ENCODE results near the gene TSGA10. TPM values are rescaled to one million over a fixed set of nuclear protein-coding genes. Genes with fewer than 3 reads are reported as not detected.

The TSGA10 gene
- total RNA-seq, 1 donor from 2014 or later: 2.5 TPM

DNA sequence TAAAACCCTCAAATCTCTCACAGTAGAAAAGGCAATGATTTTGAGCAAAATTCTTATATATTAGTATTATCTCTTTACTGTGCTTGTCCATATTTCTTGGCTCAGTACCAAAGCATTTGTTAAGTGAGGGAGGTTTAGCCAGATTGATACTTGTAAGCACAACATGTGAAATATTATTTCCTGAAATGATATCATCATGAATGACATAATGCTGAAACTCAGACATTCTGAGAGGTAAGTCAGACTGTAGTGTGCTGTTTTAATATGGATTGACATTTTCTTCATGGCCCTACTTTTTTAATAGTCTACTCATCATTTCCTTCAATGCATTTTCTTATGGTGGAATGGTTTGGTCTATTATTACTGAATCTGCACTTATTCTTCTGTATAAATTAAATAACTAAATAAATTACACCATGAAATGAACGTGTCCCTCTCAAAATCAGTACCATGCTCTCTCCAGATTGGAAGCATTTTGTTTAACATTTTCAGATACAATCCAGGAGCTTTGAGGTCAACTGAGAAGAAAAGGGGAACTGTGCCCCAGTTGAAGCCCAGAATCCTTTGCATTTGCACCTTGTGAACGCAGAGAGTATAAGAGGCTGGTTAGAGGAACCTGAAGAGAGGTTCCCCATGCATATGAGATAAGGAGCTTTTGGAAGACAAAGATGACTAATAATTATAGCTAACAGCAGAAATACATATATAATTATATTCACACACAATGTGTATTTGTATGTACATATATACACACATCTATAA, 168.7 kb downstream of the TSGA10 start:
- TF ChIP-seq, protein P1, sequence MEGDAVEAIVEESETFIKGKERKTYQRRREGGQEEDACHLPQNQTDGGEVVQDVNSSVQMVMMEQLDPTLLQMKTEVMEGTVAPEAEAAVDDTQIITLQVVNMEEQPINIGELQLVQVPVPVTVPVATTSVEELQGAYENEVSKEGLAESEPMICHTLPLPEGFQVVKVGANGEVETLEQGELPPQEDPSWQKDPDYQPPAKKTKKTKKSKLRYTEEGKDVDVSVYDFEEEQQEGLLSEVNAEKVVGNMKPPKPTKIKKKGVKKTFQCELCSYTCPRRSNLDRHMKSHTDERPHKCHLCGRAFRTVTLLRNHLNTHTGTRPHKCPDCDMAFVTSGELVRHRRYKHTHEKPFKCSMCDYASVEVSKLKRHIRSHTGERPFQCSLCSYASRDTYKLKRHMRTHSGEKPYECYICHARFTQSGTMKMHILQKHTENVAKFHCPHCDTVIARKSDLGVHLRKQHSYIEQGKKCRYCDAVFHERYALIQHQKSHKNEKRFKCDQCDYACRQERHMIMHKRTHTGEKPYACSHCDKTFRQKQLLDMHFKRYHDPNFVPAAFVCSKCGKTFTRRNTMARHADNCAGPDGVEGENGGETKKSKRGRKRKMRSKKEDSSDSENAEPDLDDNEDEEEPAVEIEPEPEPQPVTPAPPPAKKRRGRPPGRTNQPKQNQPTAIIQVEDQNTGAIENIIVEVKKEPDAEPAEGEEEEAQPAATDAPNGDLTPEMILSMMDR (conservative IDR thresholded peaks at IDR 0.05; ENCODE audit: low read depth, low read length): no peak
- DNase-seq (ENCODE audit: low read depth): no peak
- H3K4me3 ChIP-seq (ENCODE audit: low read depth, low read length): no peak overlapping the region

GRCh38 chr2:98975611-98976010, 179.1 kb downstream of the TSGA10 start:
- DNase-seq (ENCODE audit: low read depth): no peak
- TF ChIP-seq, protein P1 (conservative IDR thresholded peaks at IDR 0.05; ENCODE audit: low read depth, low read length): no peak
- no peak overlapping the region for H3K4me3 ChIP-seq (ENCODE audit: low read depth, low read length)

DNA sequence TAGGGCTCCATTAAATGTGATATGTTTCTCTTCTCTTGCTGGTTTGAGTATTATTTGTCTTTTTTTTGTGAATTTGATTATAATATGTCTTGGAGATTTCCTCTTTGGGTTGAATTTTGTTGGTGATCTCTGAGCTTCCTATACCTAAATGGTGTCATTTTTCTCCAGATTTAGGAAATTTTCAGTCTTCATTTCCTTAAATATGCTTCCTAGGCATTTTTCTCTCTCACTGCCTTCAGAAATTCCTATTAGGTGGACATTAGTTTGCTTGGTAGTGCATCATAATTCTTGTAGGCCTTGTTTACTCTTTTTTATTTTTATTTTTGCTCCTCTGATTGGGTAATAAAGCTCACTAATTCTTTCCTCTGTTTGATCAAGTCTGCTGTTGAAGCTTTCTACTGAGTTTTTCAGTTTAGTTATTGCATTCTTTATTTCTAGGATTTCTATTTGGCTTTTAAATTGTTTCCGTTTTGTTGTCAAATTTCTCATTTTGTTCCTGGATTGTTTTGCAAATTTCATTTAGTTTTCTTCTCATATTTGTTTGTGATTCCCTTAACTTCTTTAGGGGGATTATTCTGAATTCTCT, 182.1 kb downstream of the TSGA10 start:
- TF ChIP-seq, protein P1 (conservative IDR thresholded peaks at IDR 0.05; ENCODE audit: low read depth, low read length): no peak
- no peak for DNase-seq (ENCODE audit: low read depth)
- H3K4me3 ChIP-seq (ENCODE audit: low read depth, low read length): no peak overlapping the region

GRCh38 chr2:98959810-98960507, 194.8 kb downstream of the TSGA10 start:
- no peak for DNase-seq (ENCODE audit: low read depth)
- no peak overlapping the region for H3K4me3 ChIP-seq (ENCODE audit: low read depth, low read length)
- TF ChIP-seq, protein P1 (conservative IDR thresholded peaks at IDR 0.05; ENCODE audit: low read depth, low read length): no peak

- TF ChIP-seq, protein P1 (conservative IDR thresholded peaks at IDR 0.05; ENCODE audit: low read depth, low read length): no peak
- H3K4me3 ChIP-seq (ENCODE audit: low read depth, low read length): no peak overlapping the region
- DNase-seq (ENCODE audit: low read depth): no peak
Observed at GRCh38 chr2:98952966-98953365, 201.8 kb downstream of the TSGA10 start.

GRCh38 chr2:98948956-98949739, 205.6 kb downstream of the TSGA10 start:
- TF ChIP-seq, protein P1 (conservative IDR thresholded peaks at IDR 0.05; ENCODE audit: low read depth, low read length): no peak
- no peak for DNase-seq (ENCODE audit: low read depth)
- H3K4me3 ChIP-seq (ENCODE audit: low read depth, low read length): no peak overlapping the region

Data from epithelial cell of proximal tubule (primary cell).